GM12878 (cell line): ENCODE measurements around the gene SEMA3B.

Source experiments
- BCLAF1 ChIP-seq: fragments of 450-650 bp; IDR thresholded peaks from 2 replicates; pipeline ENCODE4 v1.6.1; 2017; ENCODE audit warnings: antibody characterized with exemption, mild to moderate bottlenecking, moderate library complexity
- BHLHE40 ChIP-seq, 2 experiments: fragments of 450-650 bp in 1 of 2; IDR thresholded peaks; 2 replicates each; pipeline ENCODE4 v1.6.1; 2011 to 2017; ENCODE audit warnings: low read depth in 2 of 2, borderline replicate concordance in 1 of 2, improper control_type of control experiment in 1 of 2, low read length in 1 of 2, mild to moderate bottlenecking in 1 of 2
- CEBPB ChIP-seq, 2 experiments: fragments of 150-350 bp in 1 of 2; IDR thresholded peaks; 2 replicates each; pipeline ENCODE4 v1.6.1; 2012 to 2014; ENCODE audit warnings: low read depth in 2 of 2, low read length in 2 of 2, borderline replicate concordance in 1 of 2, inconsistent platforms in 1 of 2
- CHD2 ChIP-seq: IDR thresholded peaks from 2 replicates; pipeline ENCODE4 v1.6.1; 2011; ENCODE audit warnings: low read depth, low read length, improper control_type of control experiment, borderline replicate concordance
- CTCF ChIP-seq, 3 experiments: IDR thresholded peaks in 2 of 3; conservative IDR thresholded peaks in 1 of 3; 2 replicates each; pipeline ENCODE4 v1.5.1; 2011; ENCODE audit warnings: low read depth in 3 of 3, low read length in 3 of 3, mild to moderate bottlenecking in 3 of 3, control low read depth in 2 of 3, moderate library complexity in 2 of 3, inconsistent platforms in 1 of 3, mixed read lengths in 1 of 3; ENCODE audit not compliant: control insufficient read depth in 2 of 3, insufficient read depth in 1 of 3; ENCODE audit errors: extremely low read depth in 1 of 3
- ETV6 ChIP-seq, 2 experiments: fragments of 450-650 bp in 1 of 2; IDR thresholded peaks in 1 of 2; conservative IDR thresholded peaks in 1 of 2; 2 replicates each; pipeline ENCODE4 v1.6.1; 2014; ENCODE audit warnings: antibody characterized with exemption in 1 of 2, borderline replicate concordance in 1 of 2, low read depth in 1 of 2, mild to moderate bottlenecking in 1 of 2, moderate library complexity in 1 of 2
- IKZF1 ChIP-seq: fragments of 450-650 bp; conservative IDR thresholded peaks from 2 replicates; pipeline ENCODE4 v1.6.1; 2017; ENCODE audit warnings: antibody characterized with exemption, mild to moderate bottlenecking
- MTA3 ChIP-seq: IDR thresholded peaks from 2 replicates; pipeline ENCODE4 v1.6.1; 2012; ENCODE audit warnings: low read length, inconsistent platforms, borderline replicate concordance
- NBN ChIP-seq: fragments of 450-650 bp; IDR thresholded peaks from 2 replicates; pipeline ENCODE4 v1.6.1; 2016
- NFYB ChIP-seq: IDR thresholded peaks from 2 replicates; pipeline ENCODE4 v1.6.1; 2011; ENCODE audit warnings: low read depth, mild to moderate bottlenecking, low read length, improper control_type of control experiment, moderate library complexity; ENCODE audit not compliant: insufficient read depth
- NR2F1 ChIP-seq: fragments of 450-650 bp; conservative IDR thresholded peaks from 2 replicates; pipeline ENCODE4 v1.6.1; 2017; ENCODE audit warnings: mild to moderate bottlenecking
- PBX3 ChIP-seq: IDR thresholded peaks from 2 replicates; pipeline ENCODE4 v1.6.1; 2011; ENCODE audit warnings: mild to moderate bottlenecking, low read depth, low read length, moderate library complexity; ENCODE audit not compliant: insufficient replicate concordance
- POLR2A ChIP-seq: IDR thresholded peaks from 2 replicates; pipeline ENCODE4 v1.6.1; 2011; ENCODE audit warnings: low read depth, mild to moderate bottlenecking, low read length
- USF2 ChIP-seq: IDR thresholded peaks from 2 replicates; pipeline ENCODE4 v1.6.1; 2011; ENCODE audit warnings: low read depth, low read length, improper control_type of control experiment, borderline replicate concordance

- TF ChIP-seq IKZF1: no peak
- TF ChIP-seq CTCF (IDR thresholded peaks at IDR 0.05 in 2 of 3, conservative IDR thresholded peaks at IDR 0.05 in 1 of 3; ENCODE audit: control insufficient read depth in 2 of 3, extremely low read depth in 1 of 3, insufficient read depth in 1 of 3, low read depth in 3 of 3, low read length in 3 of 3): no peak
- no peak for TF ChIP-seq NR2F1
- no peak for TF ChIP-seq BHLHE40 (IDR thresholded peaks at IDR 0.05; ENCODE audit: borderline replicate concordance in 1 of 2, low read depth in 2 of 2, low read length in 1 of 2)
- TF ChIP-seq PBX3: no peak
- TF ChIP-seq USF2: no peak
- no peak for TF ChIP-seq POLR2A
- no peak for TF ChIP-seq CHD2
- TF ChIP-seq NFYB: no peak
- no peak for TF ChIP-seq ETV6 (conservative IDR thresholded peaks at IDR 0.05 in 1 of 2, IDR thresholded peaks at IDR 0.05 in 1 of 2; ENCODE audit: borderline replicate concordance in 1 of 2, low read depth in 1 of 2)
- TF ChIP-seq CEBPB (IDR thresholded peaks at IDR 0.05; ENCODE audit: borderline replicate concordance in 1 of 2, low read depth in 2 of 2, low read length in 2 of 2): no peak
- no peak for TF ChIP-seq BCLAF1
- TF ChIP-seq NBN: no peak
- TF ChIP-seq MTA3: no peak
Observed at GRCh38 chr3:50264383-50264963, 4.5 kb upstream of the SEMA3B start.
